Coronary artery (tissue), 2 donors: Measurements from ENCODE around the gene KRT74.

Experiments used
- DNase-seq: peaks from one replicate; pipeline ENCODE4 v3.0.0-alpha.2; 2017; ENCODE audit warnings: low spot score
- H3K27ac ChIP-seq, 2 donors: fragments of 200-600 bp; sonication (generic); one replicate each; pipeline ENCODE4 v1.5.1; 2016 to 2019
- H3K4me3 ChIP-seq: fragments of 200-600 bp; sonication (generic); 2 replicates; pipeline ENCODE4 v1.5.1; 2016; ENCODE audit warnings: mild to moderate bottlenecking, moderate library complexity
- CTCF ChIP-seq: fragments of 200-600 bp; sonication (generic); IDR thresholded peaks from one replicate; pipeline ENCODE4 v1.5.1; 2019; ENCODE audit warnings: antibody characterized with exemption

KRT74 gene

DNA sequence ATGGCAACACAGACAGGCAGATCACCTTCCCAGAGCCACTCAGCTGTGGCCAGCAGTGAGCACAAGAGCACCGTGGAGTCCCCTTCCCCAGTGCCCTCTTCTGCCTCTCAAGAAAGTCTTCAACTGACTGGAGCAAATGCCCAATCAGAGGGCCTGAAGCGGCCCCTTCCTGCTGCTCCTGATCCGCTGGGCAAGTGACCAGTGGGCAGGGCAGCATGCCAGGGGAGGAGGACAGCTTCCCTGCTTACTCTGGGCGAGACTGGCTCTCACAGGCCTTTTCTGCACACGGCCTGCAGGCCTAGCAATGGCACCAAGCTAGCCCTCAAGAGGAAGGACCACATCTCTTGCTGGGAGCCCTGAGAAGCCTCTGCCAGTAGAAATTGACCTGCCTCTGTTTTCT is 21.6 kb downstream of the KRT74 start:
- Histone ChIP-seq H3K27ac (no peak overlapping the region), H3K4me3 (no peak overlapping the region)
- no peak for TF ChIP-seq CTCF
- DNase-seq = no peak

- no peak for DNase-seq
- H3K27ac ChIP-seq = no peak overlapping the region
- no peak for TF ChIP-seq CTCF
- H3K4me3 ChIP-seq = no peak overlapping the region
These were observed 22.3 kb downstream of the KRT74 start for GRCh38 chr12:52551216-52551865.

DNA sequence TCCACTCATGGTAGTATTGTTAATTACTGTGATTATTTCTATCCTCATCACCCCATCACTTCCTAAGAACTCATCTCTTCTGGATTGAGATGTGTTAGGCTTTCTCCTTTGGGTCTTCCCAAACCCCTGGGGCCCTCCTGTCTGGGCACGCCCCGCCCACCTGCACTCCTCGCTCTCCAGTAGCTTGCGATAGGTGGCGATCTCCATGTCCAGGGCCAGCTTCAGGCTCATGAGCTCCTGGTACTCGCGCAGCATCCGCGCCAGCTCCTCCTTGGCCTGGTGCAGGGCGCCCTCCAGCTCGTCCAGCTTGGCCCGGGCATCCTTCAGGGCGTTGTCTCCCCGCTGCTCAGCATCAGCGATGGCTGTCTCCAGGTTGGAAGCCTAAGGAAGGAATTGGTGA is 27.5 kb downstream of the KRT74 start:
- H3K27ac ChIP-seq = no peak overlapping the region
- no peak overlapping the region for H3K4me3 ChIP-seq
- no peak for DNase-seq
- no peak for TF ChIP-seq CTCF

DNA sequence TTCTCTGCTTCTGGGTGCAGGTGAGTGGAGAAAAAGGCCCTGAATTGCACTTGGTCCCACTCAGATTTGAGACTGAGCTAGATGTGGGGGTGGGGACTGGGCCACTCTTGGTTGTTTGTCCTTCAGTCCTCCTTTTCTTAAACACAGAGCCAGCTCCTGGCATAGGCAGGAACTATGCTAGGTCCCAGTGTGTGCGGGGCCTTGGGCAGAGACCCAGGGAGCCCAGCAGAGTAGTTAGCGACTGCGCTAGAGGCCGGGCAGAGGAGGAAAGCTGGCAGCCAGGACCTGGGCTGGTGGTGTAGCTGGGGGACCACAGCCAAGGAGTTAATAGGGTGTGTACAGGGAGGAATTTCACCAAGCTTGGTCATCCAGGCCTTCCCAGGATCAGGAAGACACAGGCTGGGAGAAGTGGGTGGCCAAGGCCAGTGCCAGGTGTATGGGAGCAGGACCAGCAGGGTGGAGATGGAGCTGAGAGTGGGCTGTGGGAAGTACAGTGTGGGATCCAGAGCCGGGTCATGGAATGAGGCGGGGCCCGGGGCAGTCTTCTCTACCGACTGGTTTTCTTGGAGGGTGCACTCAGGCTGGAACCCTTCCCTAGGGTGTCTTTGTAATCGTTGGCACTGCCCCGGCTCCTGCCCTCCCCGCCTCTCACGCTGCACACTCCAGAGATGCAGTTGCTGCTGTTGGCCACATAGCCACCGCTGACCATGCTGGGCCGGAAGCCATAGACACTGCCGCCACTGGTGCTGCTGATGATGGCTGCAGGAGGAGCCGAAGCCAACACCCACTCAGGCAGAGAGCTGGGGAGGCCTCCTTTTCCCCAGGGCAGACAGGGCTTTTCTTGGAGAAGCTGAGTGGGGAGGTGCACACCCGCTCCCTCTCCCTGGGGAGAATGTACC is 29.4 kb downstream of the KRT74 start:
- no peak for TF ChIP-seq CTCF
- peak overlapping the region; percentile 40 for H3K4me3 ChIP-seq
- H3K27ac ChIP-seq = peak overlapping the region in 1 of 2 donors; percentile 30
- DNase-seq = peak; percentile 78

GRCh38 chr12:52542785-52543318 is 30.8 kb downstream of the KRT74 start:
- DNase-seq = no peak
- H3K27ac ChIP-seq = no peak overlapping the region

DNA sequence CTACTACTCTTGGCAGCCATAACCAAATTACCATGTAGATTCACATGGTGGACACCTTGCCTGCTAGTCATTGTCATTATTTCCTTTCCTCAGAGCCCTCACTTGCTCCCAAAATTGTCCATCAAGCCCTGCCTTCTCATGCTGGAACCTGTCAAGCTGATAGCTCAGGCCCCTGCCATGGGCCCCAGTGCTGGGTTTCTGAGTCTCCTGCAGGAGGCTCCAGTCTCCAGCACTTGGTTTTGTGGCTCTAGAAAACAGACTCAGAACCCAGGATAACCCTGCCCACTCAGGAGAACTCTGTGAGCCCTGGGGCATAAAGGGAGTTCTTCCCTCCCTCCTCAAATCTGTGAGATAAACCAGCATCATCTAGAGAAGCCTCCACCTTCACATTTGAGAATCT is 31.5 kb downstream of the KRT74 start:
- Histone ChIP-seq H3K27ac (no peak overlapping the region), H3K4me3 (no peak overlapping the region)
- DNase-seq = no peak
- no peak for TF ChIP-seq CTCF

More at GRCh38 chr12:52542785-52543318, 30.8 kb downstream of the KRT74 start:
- no peak overlapping the region for H3K4me3 ChIP-seq
- TF ChIP-seq CTCF = no peak
